HFFc6 (cell line): Measurements from ENCODE around the gene NECTIN3. TPM values are rescaled to one million over a fixed set of nuclear protein-coding genes. Genes with fewer than 3 reads are reported as not detected.

Experiments
- DNase-seq: peaks from one replicate; pipeline ENCODE4 v3.0.0-alpha.2; 2018
- H3K27ac Mint-ChIP-seq: 2 replicates; pipeline ENCODE4 v1.8.0; 2020; ENCODE audit warnings: mild to moderate bottlenecking, mixed read lengths
- H3K27me3 Mint-ChIP-seq: 2 replicates; pipeline ENCODE4 v1.8.0; 2021; ENCODE audit warnings: mild to moderate bottlenecking, moderate library complexity, mixed read lengths; ENCODE audit not compliant: insufficient read depth
- H3K36me3 Mint-ChIP-seq: 2 replicates; pipeline ENCODE4 v1.8.0; 2021; ENCODE audit warnings: low read depth, mixed read lengths
- H3K4me1 Mint-ChIP-seq: 2 replicates; pipeline ENCODE4 v1.8.0; 2020; ENCODE audit warnings: low read depth, mixed read lengths
- H3K4me3 Mint-ChIP-seq: 2 replicates; pipeline ENCODE4 v1.8.0; 2020; ENCODE audit warnings: mild to moderate bottlenecking, moderate library complexity, mixed read lengths
- H3K9me3 Mint-ChIP-seq: 2 replicates; pipeline ENCODE4 v1.8.0; 2020; ENCODE audit warnings: mild to moderate bottlenecking, mixed read lengths
- CTCF ChIP-seq: fragments of 200-600 bp; sonication (generic); IDR thresholded peaks from 2 replicates; pipeline ENCODE4 v1.5.0; 2021; ENCODE audit warnings: antibody characterized with exemption, mild to moderate bottlenecking
- total RNA-seq, 6 experiments: library from RNA; stranded (reverse); fragmentation: NEBNext Ultra II Directional; extraction: Animal tissue kit (Norgen Biotek cat#: 25700); gene quantifications; 2 replicates in 1 of 6; 3 replicates in 5 of 6; pipeline ENCODE4 v1.2.3, GENCODE V29; 2021

The NECTIN3 gene
- total RNA-seq, 6 experiments from 2014 or later: 61.5 to 103 (median 84.9) TPM

- Mint-ChIP-seq H3K27me3 (no peaks in the 10 kb centered on the region), H3K4me3 (no peak overlapping the region), H3K4me1 (peaks cover 12% of the 10 kb centered on the region), H3K9me3 (no peaks in the 10 kb centered on the region), H3K27ac (no peak overlapping the region), H3K36me3 (no peaks in the 10 kb centered on the region)
- TF ChIP-seq CTCF: no peak
- no peak for DNase-seq
These were observed 23.7 kb upstream of the NECTIN3 start for GRCh38 chr3:111047812-111048435.

- TF ChIP-seq CTCF: no peak
- Mint-ChIP-seq H3K4me1 (peaks cover 7% of the 10 kb centered on the region; the same call in 1 of the 2 replicates), H3K36me3 (peaks cover 6% of the 10 kb centered on the region; the same call in 1 of the 2 replicates), H3K27me3 (no peaks in the 10 kb centered on the region), H3K9me3 (no peaks in the 10 kb centered on the region), H3K27ac (no peak overlapping the region), H3K4me3 (no peak overlapping the region)
- DNase-seq: no peak
These were observed 20.3 kb upstream of the NECTIN3 start for GRCh38 chr3:111051354-111051753.

GRCh38 chr3:111068574-111068973 lies 3.0 kb upstream of the NECTIN3 start:
- Mint-ChIP-seq H3K9me3 (no peaks in the 10 kb centered on the region), H3K4me1 (peaks cover 12% of the 10 kb centered on the region), H3K27me3 (no peaks in the 10 kb centered on the region; the same call in 1 of the 2 replicates), H3K27ac (no peak overlapping the region), H3K36me3 (peaks cover 20% of the 10 kb centered on the region), H3K4me3 (no peak overlapping the region)
- no peak for TF ChIP-seq CTCF
- DNase-seq: no peak

GRCh38 chr3:111069974-111070771 lies 1.4 kb upstream of the NECTIN3 start:
- no peak for DNase-seq
- Mint-ChIP-seq H3K9me3 (no peaks in the 10 kb centered on the region), H3K27me3 (no peaks in the 10 kb centered on the region; the same call in 1 of the 2 replicates), H3K36me3 (peaks cover 26% of the 10 kb centered on the region), H3K4me3 (peak overlapping the region; percentile 97), H3K4me1 (peaks cover 28% of the 10 kb centered on the region), H3K27ac (peak overlapping the region; percentile 96)
- TF ChIP-seq CTCF: no peak

GRCh38 chr3:111070772-111071256 lies 802 bp upstream of the NECTIN3 start:
- peak; percentile 76 for DNase-seq
- no peak for TF ChIP-seq CTCF
- peak overlapping the region; percentile 96 for H3K27ac Mint-ChIP-seq
- peaks cover 27% of the 10 kb centered on the region for H3K36me3 Mint-ChIP-seq
- H3K4me3 Mint-ChIP-seq: peak overlapping the region; percentile 97
- no peaks in the 10 kb centered on the region for H3K9me3 Mint-ChIP-seq
- peaks cover 34% of the 10 kb centered on the region for H3K4me1 Mint-ChIP-seq
- H3K27me3 Mint-ChIP-seq: no peaks in the 10 kb centered on the region; the same call in 1 of the 2 replicates
